CD4-positive, alpha-beta T cell treated with Interleukin-15 for 1 hour (primary cell): ENCODE data around the gene SPATA4.
"Not testable (repeated sequence)": the region's sequence is repeated elsewhere in the genome, so short reads cannot be mapped to it uniquely, and the experiment has no call there.

Experiments used
- DNase-seq: peaks from one replicate; pipeline ENCODE4 v3.0.0-alpha.2; 2020

The SPATA4 gene

DNA sequence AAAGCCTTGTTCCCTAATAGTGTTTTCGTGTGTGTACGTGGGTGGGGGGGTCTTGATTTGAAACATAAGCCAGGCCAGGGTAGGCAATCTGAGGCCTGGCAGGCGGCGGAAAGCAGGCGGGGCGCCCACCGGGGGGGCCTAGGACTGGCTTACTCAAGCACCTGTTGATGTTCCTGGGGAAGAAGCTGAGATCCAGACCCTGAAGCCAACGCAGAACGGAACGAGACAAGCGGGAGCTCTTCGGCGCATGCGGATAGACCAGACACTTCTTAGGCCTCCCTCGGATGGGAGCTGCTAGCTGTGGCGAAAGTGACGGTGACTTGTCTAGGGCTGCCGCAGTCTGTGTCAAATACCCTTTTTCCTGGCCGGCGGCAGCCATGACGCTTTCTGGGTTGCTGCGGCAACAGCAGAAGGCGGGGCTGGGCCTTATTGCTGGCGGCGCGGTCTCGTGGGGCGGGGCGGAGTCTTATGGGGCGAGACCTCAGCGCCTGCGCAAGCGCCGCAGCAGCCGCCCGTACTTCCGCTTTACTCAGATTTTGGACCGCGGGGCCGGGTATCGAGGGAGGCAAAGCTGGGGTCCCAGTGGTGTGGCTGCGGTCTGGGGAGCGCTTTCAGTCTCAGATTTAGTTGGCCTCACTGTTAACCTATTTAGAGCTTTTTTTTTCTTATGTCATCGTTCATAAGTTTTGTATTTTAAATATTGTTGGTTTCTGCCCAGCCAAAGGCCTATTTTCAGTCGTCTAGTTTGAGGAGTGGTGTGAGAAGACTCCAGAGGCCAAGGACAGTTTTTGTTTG is at the start of gene SPATA4:
SPATA4 (minus strand) TSS at position 402 of the 795 bp plus-strand sequence; CDS start at position 379, 23 bp downstream.
- peak; percentile 94 for DNase-seq

DNA sequence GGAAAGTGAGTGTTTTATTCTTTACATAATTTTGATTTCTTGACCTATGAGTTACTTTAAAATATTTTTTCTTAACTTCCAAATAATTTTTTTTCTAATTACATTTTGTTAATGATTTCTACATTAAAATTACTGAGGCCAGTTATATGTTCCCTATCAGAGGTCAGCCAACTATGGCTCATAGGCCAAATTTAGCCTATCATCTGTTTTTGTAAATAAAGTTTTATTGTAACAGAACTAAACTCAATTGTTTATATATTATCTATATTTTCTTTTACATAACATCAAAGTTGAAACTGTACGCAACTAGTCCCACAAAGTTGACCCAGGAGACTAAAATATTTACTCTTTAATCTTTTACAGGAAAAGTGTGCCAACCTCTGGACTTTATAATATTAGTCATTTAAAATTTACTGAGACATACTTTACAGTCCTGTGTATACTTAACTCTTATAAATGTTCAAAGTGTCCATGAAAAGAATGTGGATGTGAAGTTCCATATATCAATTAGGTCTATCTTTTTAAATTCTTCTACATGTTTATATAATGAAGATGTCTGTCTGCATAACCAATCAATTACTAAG is 47.5 kb upstream of the SPATA4 start:
- DNase-seq = no peak

DNA sequence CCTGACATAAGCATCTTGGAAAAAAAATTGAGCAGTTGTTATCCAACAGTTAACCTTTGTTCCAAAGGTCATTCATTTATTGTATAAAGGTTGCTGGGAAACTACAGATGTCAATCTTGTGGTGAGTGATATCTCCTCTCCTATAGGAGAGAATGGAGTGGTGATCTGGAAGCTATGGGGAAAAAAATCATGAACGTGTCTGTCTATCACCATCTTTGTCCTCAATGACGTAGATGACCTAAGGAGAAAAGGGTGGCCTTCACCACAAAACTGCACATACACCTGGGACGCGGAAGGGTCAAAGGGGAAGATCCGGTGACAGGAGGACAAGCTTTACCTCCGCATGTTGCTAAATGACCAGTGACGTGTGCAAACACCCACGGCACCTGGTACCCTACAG is 46.3 kb upstream of the SPATA4 start:
- no peak for DNase-seq

DNA sequence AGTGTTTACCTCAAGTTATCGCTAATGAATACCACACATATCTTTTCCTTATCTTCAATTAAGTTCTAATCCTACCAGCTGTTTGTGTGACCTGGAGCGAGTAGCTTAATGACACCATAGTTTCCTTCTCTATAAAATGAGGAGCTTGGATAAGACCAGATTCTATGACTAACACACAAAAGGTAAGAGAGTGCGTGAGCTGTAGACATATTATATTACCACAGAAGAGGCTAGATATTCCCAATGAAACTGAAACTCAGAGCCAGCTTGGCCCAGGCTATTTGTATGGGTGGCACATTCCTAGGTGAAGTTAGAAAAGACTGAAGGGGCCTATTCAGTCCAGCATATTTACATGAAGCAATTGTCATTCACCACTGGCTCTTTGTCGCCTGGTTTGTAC is 43.4 kb upstream of the SPATA4 start:
- no peak for DNase-seq

DNA sequence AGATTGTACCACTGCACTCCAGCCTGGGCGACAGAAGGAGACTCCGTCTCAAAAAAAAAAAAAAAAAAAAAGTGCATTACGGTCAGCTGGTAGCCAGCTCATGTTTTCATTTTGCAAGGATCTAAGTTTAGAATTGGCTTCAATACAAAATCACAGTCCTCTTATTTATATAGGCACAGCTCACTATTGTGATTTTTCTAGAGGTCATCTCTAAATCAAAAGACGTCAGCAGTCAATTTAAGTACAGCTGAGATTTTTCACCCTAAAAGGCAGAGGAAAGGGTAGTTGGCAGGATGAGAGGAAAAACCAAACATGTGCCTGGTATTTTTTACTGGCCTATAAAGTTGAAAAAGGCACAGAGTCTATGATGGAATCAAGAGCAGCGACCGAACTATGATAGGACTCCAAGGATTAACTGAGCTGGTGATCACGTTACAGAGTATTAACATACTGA is 42.8 kb upstream of the SPATA4 start:
- DNase-seq = no peak

DNA sequence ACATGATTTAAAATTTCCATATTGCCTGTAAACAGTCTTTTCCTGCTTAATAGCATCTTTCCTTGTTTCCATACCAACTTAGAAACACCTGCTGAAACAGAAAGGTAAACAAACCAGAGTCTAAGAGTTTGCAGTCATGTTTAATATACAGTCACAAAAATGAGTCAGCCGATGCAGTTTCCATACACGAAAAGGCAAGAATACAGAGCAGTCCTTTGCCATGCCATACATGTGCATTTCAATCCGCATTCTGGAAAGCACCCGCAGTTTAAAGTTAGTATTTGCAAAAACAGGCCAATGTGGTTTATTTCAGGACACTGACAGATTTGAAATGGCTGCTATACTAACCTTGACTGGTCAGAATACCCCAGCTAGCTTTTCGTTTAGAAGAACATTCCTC is 41.6 kb upstream of the SPATA4 start:
- DNase-seq = no peak

DNA sequence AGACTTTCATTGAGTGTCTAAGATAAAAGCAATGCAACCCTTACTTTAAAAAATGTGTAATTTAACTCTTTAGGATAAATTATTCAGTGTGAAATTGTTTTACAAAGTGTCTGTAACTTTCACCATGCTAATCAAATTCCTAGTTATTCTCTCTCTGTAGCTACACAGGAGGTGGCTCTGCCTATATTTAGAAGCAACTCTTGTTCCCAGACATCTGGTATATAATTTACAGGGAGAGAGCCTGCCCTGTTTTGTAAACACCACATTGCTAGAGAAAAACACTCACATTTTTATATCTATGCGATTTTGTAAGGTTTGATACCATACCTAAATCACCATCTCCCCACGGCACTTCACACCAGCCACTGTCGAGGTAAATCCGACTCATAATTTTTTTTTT is 35.5 kb upstream of the SPATA4 start:
- no peak for DNase-seq

DNA sequence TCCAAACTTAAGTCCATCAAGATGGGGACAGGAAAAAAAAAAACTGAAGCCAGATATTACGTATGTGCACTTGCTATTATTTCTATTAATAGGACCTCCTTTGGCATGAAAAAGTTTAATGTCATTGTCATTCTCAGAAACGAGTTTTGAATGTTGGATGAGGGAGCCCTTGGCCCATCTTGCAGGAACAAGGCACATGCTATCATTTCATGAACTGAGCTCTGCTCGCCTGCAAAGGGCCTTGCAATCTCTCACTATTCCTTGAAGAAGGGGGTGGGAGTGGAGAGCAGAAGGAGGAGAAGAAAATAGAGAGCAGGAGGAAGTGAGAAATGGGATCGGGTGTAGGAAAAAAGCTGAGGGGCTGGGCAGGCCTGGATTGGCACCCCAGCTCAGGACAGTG is 34.3 kb upstream of the SPATA4 start:
- DNase-seq = no peak

DNA sequence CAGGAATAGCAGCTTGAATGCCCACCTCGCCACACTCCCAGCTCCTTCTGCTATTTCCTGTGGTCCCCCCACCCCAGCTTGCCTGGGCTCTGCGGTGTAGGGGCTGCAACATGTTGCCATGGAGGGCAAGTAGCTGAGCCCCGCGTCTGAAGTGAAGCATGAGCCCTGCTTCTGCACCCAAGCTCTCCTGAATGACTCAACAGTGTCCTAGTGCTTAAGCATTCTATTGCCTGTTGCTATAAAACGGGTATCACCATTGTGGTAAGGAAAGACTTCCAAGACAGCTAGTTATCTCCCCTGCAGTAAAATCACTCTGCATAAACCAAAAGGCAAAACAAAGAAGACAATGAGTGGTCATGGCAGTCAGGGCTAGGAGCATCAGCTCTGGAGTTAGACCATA is 31.4 kb upstream of the SPATA4 start:
- DNase-seq = no peak

DNA sequence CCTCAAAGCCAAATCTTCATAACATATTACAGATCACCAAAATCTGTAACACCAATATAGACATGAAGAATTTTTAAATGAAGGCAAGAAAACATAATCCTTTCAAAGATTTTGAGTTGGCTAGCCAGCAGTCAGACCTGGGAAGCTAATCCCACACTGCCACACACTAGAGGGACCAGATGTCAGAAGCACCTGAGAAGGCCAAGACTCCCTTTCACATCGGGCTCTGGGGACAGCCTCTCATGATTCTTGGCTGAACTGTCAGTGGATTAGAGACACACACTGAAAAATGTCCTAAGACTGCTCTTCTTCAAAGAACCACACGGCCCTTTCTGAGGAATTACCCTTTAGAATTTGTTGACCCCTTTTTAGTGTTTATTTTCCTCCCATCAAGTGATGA is 28.2 kb upstream of the SPATA4 start:
- no peak for DNase-seq

DNA sequence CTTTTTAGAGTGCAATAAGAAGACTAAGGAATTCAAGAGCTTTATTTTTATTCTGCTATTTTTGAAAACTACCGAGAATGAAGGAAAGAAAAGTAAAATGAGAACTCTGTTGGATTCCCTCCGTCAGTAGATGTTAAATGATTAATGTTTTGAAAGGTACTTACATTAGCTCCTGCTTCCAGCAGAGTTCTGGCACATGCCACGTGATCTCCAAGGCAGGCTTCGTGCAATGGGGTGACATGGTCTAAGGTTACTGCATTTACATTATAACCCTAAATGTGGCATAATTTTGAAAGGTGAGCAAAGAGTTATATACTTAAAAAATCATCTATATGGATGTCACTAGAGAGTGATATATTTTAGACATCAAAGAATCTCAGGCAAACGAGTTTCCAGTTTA is 26.8 kb upstream of the SPATA4 start:
- DNase-seq = no peak

DNA sequence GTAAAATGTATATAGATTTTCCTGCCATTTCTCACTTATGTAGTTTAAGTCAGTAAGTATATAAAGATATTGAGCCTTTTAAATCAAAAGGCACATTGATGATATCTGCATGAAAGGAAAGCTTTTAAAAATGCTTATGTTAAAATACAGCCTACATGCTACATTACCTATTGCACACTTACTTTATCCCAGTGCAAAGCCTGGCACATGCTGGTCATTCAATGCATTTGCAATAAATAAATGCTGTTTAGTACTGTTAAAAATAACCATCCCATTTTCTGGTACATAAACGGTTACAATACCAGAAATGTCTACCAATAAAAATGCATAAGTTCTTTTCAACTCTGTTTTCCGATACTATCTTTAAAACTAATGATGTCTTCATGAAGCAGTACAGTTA is 22.1 kb upstream of the SPATA4 start:
- DNase-seq = no peak

DNA sequence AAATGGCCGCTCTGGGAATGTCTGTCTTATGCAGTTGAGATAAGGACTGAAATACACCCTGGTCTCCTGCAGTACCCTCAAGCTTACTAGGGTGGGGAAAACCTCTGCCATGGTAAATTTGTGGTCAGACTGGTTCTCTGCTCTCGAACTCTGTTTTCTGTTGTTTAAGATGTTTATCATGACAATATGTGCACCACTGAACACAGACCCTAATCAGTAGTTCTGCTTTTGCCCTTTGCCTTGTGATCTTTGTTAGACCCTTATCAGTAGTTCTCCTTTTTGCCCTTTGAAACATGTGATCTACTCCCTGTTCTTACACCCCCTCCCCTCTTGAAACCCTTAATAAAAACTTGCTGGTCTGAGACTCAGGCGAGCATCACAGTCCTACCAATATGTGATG is 17.0 kb upstream of the SPATA4 start:
- not testable (repeated sequence) for DNase-seq

DNA sequence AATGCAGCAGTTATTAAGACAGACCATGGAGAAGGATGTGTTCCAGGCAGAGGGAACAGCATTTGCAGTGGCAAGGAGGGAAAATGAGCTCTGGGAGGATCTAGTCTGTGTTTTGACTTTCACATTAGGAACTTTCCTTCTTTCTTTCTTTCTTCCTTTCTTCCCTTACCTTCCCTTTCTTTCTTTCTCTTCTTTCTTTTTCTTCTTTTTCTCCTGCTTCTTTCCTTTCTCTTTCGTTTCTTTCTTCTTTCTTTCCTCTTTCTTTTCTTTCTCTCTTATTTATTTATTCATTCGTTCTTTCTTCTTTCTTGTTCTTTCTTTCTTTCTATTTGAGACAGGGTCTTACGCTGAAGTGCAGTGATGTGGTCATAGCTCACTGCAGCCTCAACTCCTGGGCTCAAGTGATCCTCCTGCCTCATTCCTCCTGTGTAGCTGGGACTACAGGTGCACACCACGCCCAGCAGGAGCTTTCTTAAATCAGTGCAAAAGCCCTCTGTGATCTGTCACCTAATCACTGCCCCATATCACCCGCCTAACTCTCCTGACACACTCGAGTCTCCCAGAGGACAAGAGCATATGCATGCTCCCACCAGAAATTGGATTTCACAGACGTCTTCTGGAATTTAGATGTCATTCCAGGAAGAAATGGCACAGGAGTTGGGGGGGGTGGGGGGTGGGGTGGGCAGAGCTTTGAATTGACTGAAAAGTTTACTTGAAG is 15.4 kb upstream of the SPATA4 start:
- DNase-seq = no peak

DNA sequence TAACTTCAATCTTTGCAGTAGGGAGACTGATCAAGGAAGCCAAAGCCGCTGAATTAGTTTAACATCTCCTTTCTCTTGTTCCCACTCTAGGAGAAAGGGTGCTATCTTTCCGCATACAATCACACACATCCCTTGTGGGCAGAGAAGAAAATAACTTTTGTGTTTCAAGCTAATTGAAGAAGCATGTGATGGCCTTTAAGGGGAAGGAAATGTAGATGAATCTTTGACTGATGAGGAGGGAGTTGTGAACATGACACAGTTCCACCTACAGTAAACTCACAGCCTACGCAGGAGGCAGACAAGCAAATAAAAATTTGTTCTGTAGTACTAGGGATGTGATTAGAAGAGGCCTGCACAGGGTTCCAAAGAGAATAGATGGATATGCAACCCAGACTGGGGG is 14.7 kb upstream of the SPATA4 start:
- DNase-seq = no peak

DNA sequence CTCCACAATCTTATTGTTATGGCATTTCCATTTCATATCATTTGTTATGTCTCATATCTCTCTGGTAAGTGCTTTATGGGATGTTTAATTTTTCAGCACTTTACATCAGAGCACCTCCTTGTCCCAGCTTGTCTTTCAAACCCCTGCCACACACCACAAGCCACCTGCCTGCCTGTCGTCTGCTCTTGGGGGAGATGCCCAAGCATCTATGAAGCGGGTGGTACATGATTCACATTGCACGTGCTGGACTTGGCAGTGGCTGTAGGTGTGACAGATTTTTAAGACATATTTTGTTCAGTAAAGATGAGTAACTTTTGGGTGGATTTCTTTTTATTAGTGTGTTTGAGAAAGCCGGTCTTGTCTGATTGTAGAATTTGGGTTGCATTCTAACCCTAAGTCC is 14.2 kb upstream of the SPATA4 start:
- DNase-seq = no peak

DNA sequence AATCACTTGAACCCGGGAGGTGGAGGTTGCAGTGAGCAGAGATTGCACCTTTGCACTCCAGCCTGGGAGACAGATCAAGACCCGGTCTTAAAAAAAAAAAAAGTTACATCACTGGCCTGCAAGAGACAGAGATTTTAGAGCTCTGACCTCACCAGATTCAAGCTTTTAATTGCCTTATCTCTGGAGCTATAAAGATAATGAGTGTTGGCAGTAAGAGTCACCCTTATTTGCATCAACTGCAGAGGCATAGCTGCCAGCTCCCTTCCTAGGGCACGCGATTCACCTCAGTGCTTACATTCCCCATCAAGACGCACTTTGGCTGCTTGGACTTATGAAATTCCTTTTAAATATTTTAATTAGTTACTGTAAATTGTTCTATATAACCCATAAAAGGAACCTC is 12.5 kb upstream of the SPATA4 start:
- DNase-seq = no peak

DNA sequence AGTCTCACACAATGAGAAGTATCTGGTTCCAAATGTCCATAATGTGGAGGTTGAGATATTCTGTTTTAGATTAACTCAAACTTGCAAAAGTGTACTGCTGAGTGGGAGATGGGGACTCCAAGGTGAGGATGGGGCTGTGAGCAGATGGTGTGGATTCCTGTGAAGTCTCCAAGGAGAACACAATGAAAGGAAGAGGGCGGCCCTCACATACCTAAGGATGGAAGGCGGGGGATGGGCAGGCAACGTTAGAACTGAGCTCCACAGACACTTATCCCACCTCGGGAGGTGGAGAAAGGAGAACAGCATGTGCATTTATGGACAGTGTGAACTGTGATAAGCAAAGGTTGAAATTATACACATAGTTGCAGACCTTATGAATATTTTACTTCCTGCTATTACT is 9.9 kb upstream of the SPATA4 start:
- no peak for DNase-seq

DNA sequence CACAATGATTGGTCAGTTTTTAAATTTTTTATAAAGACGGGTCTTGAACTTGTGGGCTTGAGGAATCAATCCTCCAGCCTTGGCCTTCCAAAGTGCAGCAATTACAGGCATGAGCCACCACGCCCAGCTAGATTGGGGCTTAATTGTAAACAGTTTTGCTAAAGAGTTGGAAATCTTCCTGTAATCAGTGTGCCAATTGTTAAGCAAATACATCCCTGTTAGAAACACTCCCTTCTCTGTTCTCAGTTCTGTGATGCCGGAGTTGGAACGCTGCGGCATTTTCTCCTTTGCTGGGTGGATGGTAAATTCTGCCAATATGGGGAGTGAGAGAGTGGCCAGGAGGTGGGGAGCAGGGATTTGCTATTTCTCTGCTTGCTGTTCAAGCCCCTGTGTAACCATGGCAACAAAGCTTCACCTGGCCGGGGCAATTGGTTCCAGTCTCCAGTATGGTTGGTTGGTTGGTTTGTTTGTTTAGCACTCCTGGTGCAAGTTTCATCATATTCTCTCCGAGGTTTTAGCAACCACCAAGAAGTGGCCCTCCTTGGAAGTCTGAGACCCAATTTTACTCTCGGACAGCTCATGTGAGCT is 3.0 kb upstream of the SPATA4 start:
- DNase-seq = no peak

DNA sequence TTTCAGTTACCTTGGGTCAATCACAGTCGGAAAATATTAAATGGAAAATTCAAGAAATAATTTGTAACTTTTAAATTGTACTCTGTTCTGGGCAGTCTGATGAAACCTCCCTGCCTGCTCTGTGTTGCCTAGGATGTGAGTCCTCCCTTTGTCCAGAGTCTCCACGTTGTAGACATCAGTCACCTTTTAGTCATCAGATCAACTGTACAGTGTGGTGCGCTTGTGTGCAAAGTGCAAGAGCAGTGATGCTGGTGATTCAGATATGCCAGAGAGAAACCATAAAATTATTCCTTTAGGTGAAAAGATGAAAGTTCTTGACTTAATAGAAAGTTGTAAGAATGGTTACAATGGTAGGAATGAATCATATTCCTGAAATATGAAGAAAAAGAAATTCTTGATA is 1.4 kb downstream of the SPATA4 start:
- DNase-seq = no peak

DNA sequence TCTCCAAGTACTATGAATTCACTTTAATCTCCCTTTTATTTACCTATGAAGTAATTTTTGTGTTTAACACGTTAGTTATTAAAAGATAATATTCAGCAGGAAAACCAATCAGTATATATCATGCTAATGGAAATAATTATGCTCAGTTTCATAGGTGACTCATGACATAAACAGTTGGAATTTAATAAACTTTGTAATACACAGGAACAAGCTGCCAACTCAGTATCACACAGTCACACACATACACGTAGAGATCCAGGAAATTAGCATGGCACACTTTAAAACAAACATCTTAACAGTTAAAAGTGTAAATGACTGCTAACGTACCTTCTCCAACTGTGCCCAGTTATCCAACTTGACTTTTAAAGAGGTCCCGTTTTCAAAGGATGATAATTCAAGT is 2.3 kb downstream of the SPATA4 start:
- no peak for DNase-seq

DNA sequence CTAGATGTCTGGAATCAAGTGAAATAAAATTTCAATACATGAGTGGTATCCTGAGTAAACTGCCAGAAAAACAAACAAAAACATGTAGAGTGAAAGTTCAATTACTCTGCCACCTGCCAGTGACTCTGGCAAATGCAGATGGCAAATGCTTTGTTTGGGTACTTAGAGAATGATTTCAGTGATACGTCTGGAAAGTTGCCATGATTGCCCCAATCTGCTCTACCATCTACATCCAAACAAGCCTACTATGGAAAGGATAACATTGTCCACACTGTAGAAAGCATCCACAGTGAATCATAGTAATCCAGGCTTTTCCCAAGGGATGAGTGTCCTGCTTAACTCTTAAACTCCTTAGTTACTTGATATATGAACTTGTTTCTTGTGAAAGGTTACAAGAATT is 3.4 kb downstream of the SPATA4 start:
- DNase-seq = no peak

DNA sequence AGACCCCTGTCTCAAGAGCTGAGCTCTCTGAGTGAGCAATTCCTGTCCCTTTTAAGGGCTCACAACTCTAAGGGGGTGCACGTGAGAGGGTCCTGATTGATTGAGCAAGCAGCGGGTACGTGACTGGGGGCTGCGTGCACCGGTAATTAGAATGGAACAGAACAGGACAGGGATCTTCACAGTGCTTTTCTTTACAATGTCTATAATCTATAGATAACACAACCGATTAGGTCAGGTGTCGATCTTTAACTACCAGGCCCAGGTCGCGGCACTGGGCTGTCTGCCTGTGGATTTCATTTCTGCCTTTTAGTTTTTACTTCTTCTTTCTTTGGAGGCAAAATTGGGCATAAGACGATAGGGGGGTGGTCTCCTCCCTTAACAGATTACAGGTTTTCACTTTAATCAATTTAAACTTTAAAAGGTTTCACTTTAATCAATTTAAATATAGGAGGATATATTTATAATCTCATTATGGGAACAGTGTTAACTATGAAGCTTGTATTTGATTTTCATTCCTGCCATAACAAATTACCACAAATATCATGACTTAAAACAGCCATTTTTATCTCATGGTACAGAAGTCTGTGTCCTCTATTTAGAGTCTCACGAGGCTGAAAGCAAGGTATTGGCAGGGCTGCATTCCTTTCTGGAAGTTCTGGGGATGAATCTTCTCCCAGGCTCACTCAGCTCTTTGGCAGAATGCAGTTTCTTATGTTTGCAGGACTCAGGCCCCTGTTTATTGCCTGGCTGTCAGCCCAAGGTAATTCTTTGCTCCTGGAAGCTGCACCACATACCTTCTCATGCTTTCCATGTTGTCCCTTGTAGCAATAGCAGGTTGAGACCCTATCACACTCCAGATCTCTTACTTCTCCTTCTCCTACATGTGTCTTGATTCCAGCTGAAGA is 5.2 kb downstream of the SPATA4 start:
- DNase-seq = no peak
